WTC11 (cell line): ENCODE measurements around the gene CACNA2D3. TPM values are rescaled to one million over a fixed set of nuclear protein-coding genes. Genes with fewer than 3 reads are reported as not detected.
A peak's percentile ranks its signal among the peaks of the same experiment; 100 is the strongest.

Experiments
- ATAC-seq: fragments of 200-7000 bp; cut with Tn5 transposase; 2 replicates; pipeline ENCODE4 v1.10.0; 2021; ENCODE audit warnings: mild to moderate bottlenecking, moderate library complexity
- CTCF ChIA-PET: fragments of 300-600 bp; sonication (Branson Sonifier 250); formaldehyde crosslinking; loops from one replicate; lab custom pipeline; 2021; ENCODE audit warnings: antibody characterized with exemption; lab: Charles Lee
- POLR2A ChIA-PET: fragments of 350-600 bp; sonication (Branson Sonifier 250); formaldehyde crosslinking; loops from one replicate; lab custom pipeline; 2021; ENCODE audit warnings: antibody characterized with exemption; lab: Charles Lee
- DNase-seq: peaks from one replicate; pipeline ENCODE4 v3.0.0; 2021; ENCODE audit warnings: low spot score
- H3K27ac Mint-ChIP-seq: 2 replicates; pipeline ENCODE4 v1.8.0; 2021; ENCODE audit warnings: mixed read lengths
- H3K27me3 Mint-ChIP-seq: 2 replicates; pipeline ENCODE4 v1.8.0; 2021; ENCODE audit warnings: low read depth, mild to moderate bottlenecking, moderate library complexity, mixed read lengths
- H3K36me3 Mint-ChIP-seq: 2 replicates; pipeline ENCODE4 v1.8.0; 2021; ENCODE audit warnings: mixed read lengths
- H3K4me1 Mint-ChIP-seq: 2 replicates; pipeline ENCODE4 v1.8.0; 2022; ENCODE audit warnings: mixed read lengths
- H3K4me3 Mint-ChIP-seq: 2 replicates; pipeline ENCODE4 v1.8.0; 2021; ENCODE audit warnings: mild to moderate bottlenecking, moderate library complexity, mixed read lengths
- H3K9me3 Mint-ChIP-seq: 2 replicates; pipeline ENCODE4 v1.8.0; 2021; ENCODE audit warnings: mixed read lengths
- ATF1 ChIP-seq: sonication (generic); formaldehyde crosslinking; IDR thresholded peaks from 2 replicates; pipeline ENCODE4 v1.8.1; 2023; ENCODE audit warnings: mild to moderate bottlenecking, moderate library complexity, missing genetic modification reagents
- ATF3 ChIP-seq: sonication (generic); formaldehyde crosslinking; conservative IDR thresholded peaks from 2 replicates; pipeline ENCODE4 v1.8.1; 2022; ENCODE audit warnings: mild to moderate bottlenecking, missing genetic modification reagents
- ERG ChIP-seq: fragments of 250-450 bp; sonication (Bioruptor Pico); IDR thresholded peaks from 2 replicates; pipeline ENCODE4 v1.8.0; 2021; ENCODE audit warnings: mild to moderate bottlenecking
- FOXK1 ChIP-seq: sonication (generic); formaldehyde crosslinking; IDR thresholded peaks from 2 replicates; pipeline ENCODE4 v1.8.0; 2022; ENCODE audit warnings: mild to moderate bottlenecking, moderate library complexity, missing genetic modification reagents
- FOXP4 ChIP-seq: sonication (generic); formaldehyde crosslinking; IDR thresholded peaks from 2 replicates; pipeline ENCODE4 v1.8.0; 2022; ENCODE audit warnings: mild to moderate bottlenecking, missing genetic modification reagents
- JAZF1 ChIP-seq: fragments of 250-450 bp; sonication (Bioruptor Pico); IDR thresholded peaks from 2 replicates; pipeline ENCODE4 v1.9.0; 2021; ENCODE audit warnings: moderate library complexity, mild to moderate bottlenecking, inconsistent platforms
- MXD4 ChIP-seq: fragments of 250-450 bp; sonication (Bioruptor Pico); IDR thresholded peaks from 2 replicates; pipeline ENCODE4 v1.8.0; 2021; ENCODE audit warnings: mild to moderate bottlenecking, moderate library complexity, borderline replicate concordance
- NFYB ChIP-seq: sonication (generic); formaldehyde crosslinking; conservative IDR thresholded peaks from 2 replicates; pipeline ENCODE4 v1.8.0; 2022; ENCODE audit warnings: low read depth, missing genetic modification reagents
- OVOL2 ChIP-seq: fragments of 250-450 bp; sonication (Bioruptor Pico); IDR thresholded peaks from 2 replicates; pipeline ENCODE4 v1.9.0; 2021; ENCODE audit warnings: mild to moderate bottlenecking, borderline replicate concordance
- SMAD4 ChIP-seq: sonication (generic); formaldehyde crosslinking; IDR thresholded peaks from 2 replicates; pipeline ENCODE4 v1.8.0; 2022; ENCODE audit warnings: mild to moderate bottlenecking, missing genetic modification reagents
- TEAD1 ChIP-seq: sonication (generic); formaldehyde crosslinking; IDR thresholded peaks from 2 replicates; pipeline ENCODE4 v1.8.0; 2022; ENCODE audit warnings: mild to moderate bottlenecking, missing genetic modification reagents
- ZBTB21 ChIP-seq: sonication (generic); formaldehyde crosslinking; IDR thresholded peaks from 2 replicates; pipeline ENCODE4 v1.8.1; 2023; ENCODE audit warnings: mild to moderate bottlenecking, missing genetic modification reagents, borderline replicate concordance
- ZMAT4 ChIP-seq: fragments of 250-450 bp; sonication (Bioruptor Pico); IDR thresholded peaks from 2 replicates; pipeline ENCODE4 v1.9.0; 2021; ENCODE audit warnings: mild to moderate bottlenecking
- ZNF263 ChIP-seq: sonication (generic); formaldehyde crosslinking; IDR thresholded peaks from 2 replicates; pipeline ENCODE4 v1.8.1; 2022; ENCODE audit warnings: low read depth, mild to moderate bottlenecking, moderate library complexity, missing genetic modification reagents
- ZNF317 ChIP-seq: sonication (generic); formaldehyde crosslinking; IDR thresholded peaks from 2 replicates; pipeline ENCODE4 v1.8.1; 2023; ENCODE audit warnings: low read depth, mild to moderate bottlenecking, moderate library complexity, missing genetic modification reagents, borderline replicate concordance
- ZNF416 ChIP-seq: fragments of 250-450 bp; sonication (Bioruptor Pico); IDR thresholded peaks from 2 replicates; pipeline ENCODE4 v1.9.0; 2021; ENCODE audit warnings: mild to moderate bottlenecking, inconsistent platforms
- total RNA-seq: library from RNA; stranded (reverse); gene quantifications from 3 replicates; pipeline ENCODE4 v1.2.3, GENCODE V29; 2021
- TF ChIP-seq, protein P1 (sequence below): sonication (generic); formaldehyde crosslinking; IDR thresholded peaks from 2 replicates; pipeline ENCODE4 v1.8.1; 2022; ENCODE audit warnings: mild to moderate bottlenecking, missing genetic modification reagents, moderate library complexity, borderline replicate concordance
- TF ChIP-seq, protein P2 (sequence below): sonication (generic); formaldehyde crosslinking; IDR thresholded peaks from 2 replicates; pipeline ENCODE4 v1.8.1; 2022; ENCODE audit warnings: missing genetic modification reagents, borderline replicate concordance
- TF ChIP-seq, protein P3 (sequence below): sonication (generic); formaldehyde crosslinking; IDR thresholded peaks from 2 replicates; pipeline ENCODE4 v1.8.1; 2023; ENCODE audit warnings: mild to moderate bottlenecking, missing genetic modification reagents
- TF ChIP-seq, protein P4 (sequence below): sonication (generic); formaldehyde crosslinking; IDR thresholded peaks from 2 replicates; pipeline ENCODE4 v1.8.0; 2022; ENCODE audit warnings: mild to moderate bottlenecking, missing genetic modification reagents

The CACNA2D3 gene
- total RNA-seq, 1 experiment from 2014 or later = 5.0 TPM

GRCh38 chr3:54085936-54086335, 36.4 kb upstream of the CACNA2D3 start:
- CTCF ChIA-PET = no interaction called here

DNA sequence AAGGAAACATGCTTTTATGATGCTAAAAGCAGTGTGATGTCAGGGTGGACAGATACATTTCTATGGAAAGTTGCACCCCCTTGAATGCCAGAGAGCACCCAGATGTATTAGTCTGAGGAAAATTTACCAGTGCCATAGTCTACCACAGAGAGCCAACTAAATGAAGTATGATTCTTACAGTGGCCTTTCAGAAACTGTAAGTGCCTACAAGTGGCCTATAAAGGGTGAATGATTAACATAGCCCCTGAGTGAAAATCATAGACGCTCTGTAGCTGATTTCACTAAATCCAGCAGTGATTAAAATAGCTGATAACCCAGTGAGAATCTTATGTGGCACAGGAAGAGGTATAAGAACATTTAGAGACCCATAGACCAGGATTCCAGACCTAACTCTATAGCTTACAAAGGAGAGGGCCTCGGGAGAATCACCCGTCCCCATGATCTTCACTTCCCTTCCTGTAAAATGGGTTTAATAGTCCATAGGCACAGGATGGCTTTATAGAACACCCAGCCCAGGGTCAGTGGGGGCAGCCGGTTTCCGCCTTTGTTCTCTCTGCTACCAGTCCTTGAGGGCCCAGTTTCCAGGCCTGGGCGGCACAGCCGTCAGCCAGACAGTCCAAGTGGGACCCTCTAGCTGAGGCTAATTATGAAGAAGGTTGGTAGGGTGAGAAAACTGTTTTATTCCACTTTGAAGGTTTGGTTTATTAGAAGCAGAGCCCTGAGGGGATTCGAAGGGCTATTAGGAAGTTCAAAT, 35.5 kb upstream of the CACNA2D3 start:
- Mint-ChIP-seq H3K27me3 (peaks cover 33% of the 10 kb centered on the region), H3K27ac (no peak overlapping the region)
- POLR2A ChIA-PET = no interaction called here

More at GRCh38 chr3:54085936-54086335, 36.4 kb upstream of the CACNA2D3 start:
- no peak for ATAC-seq
- H3K36me3 Mint-ChIP-seq = no peaks in the 10 kb centered on the region
- no peak overlapping the region for H3K27ac Mint-ChIP-seq
- H3K9me3 Mint-ChIP-seq = no peaks in the 10 kb centered on the region
- TF ChIP-seq, protein P1, sequence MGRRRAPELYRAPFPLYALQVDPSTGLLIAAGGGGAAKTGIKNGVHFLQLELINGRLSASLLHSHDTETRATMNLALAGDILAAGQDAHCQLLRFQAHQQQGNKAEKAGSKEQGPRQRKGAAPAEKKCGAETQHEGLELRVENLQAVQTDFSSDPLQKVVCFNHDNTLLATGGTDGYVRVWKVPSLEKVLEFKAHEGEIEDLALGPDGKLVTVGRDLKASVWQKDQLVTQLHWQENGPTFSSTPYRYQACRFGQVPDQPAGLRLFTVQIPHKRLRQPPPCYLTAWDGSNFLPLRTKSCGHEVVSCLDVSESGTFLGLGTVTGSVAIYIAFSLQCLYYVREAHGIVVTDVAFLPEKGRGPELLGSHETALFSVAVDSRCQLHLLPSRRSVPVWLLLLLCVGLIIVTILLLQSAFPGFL (CRISPR knock-in tag) = no peak
- TF ChIP-seq FOXK1 (CRISPR knock-in tag) (no peak), ZNF416 (no peak), ZNF317 (CRISPR knock-in tag) (no peak), SMAD4 (no peak), ZBTB21 (no peak), ZMAT4 (CRISPR knock-in tag) (no peak), OVOL2 (CRISPR knock-in tag) (no peak), JAZF1 (CRISPR knock-in tag) (no peak), ERG (CRISPR knock-in tag) (no peak), TEAD1 (CRISPR knock-in tag) (no peak), ATF1 (CRISPR knock-in tag) (no peak), ZNF263 (CRISPR knock-in tag) (no peak)
- TF ChIP-seq, protein P2, sequence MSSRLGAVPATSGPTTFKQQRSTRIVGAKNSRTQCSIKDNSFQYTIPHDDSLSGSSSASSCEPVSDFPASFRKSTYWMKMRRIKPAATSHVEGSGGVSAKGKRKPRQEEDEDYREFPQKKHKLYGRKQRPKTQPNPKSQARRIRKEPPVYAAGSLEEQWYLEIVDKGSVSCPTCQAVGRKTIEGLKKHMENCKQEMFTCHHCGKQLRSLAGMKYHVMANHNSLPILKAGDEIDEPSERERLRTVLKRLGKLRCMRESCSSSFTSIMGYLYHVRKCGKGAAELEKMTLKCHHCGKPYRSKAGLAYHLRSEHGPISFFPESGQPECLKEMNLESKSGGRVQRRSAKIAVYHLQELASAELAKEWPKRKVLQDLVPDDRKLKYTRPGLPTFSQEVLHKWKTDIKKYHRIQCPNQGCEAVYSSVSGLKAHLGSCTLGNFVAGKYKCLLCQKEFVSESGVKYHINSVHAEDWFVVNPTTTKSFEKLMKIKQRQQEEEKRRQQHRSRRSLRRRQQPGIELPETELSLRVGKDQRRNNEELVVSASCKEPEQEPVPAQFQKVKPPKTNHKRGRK (CRISPR knock-in tag) = no peak
- TF ChIP-seq, protein P3, sequence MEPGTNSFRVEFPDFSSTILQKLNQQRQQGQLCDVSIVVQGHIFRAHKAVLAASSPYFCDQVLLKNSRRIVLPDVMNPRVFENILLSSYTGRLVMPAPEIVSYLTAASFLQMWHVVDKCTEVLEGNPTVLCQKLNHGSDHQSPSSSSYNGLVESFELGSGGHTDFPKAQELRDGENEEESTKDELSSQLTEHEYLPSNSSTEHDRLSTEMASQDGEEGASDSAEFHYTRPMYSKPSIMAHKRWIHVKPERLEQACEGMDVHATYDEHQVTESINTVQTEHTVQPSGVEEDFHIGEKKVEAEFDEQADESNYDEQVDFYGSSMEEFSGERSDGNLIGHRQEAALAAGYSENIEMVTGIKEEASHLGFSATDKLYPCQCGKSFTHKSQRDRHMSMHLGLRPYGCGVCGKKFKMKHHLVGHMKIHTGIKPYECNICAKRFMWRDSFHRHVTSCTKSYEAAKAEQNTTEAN (CRISPR knock-in tag) = no peak
- TF ChIP-seq, protein P4, sequence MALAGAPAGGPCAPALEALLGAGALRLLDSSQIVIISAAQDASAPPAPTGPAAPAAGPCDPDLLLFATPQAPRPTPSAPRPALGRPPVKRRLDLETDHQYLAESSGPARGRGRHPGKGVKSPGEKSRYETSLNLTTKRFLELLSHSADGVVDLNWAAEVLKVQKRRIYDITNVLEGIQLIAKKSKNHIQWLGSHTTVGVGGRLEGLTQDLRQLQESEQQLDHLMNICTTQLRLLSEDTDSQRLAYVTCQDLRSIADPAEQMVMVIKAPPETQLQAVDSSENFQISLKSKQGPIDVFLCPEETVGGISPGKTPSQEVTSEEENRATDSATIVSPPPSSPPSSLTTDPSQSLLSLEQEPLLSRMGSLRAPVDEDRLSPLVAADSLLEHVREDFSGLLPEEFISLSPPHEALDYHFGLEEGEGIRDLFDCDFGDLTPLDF (CRISPR knock-in tag) = no peak
- DNase-seq = no peak
- POLR2A ChIA-PET = no interaction called here
- H3K27me3 Mint-ChIP-seq = peaks cover 33% of the 10 kb centered on the region
- H3K4me1 Mint-ChIP-seq = peaks cover 39% of the 10 kb centered on the region
- no peak overlapping the region for H3K4me3 Mint-ChIP-seq

More for the DNA sequence above, 35.5 kb upstream of the CACNA2D3 start:
- ATAC-seq (no peak; the same call in 1 of the 2 replicates), DNase-seq (no peak)
- H3K9me3 Mint-ChIP-seq = no peaks in the 10 kb centered on the region
- TF ChIP-seq ATF3 (CRISPR knock-in tag) (no peak), FOXP4 (CRISPR knock-in tag) (no peak), NFYB (CRISPR knock-in tag) (no peak), MXD4 (CRISPR knock-in tag) (no peak), ZMAT4 (CRISPR knock-in tag) (no peak)
- CTCF ChIA-PET = interaction anchor here (0.8 to 1.1 kb wide), 2 partner anchors 12 to 148 kb away, joined by 3 read pairs; no protein-coding TSS in a partner anchor
- peaks cover 39% of the 10 kb centered on the region for H3K4me1 Mint-ChIP-seq
- H3K36me3 Mint-ChIP-seq = no peaks in the 10 kb centered on the region
- peak overlapping the region; percentile 65 for H3K4me3 Mint-ChIP-seq
